ENCODE results near the gene PARVB. TPM values are rescaled to one million over a fixed set of nuclear protein-coding genes. Genes with fewer than 3 reads are reported as not detected.

Gene PARVB
- total and polyA plus RNA-seq, 5 donors from 2014 or later, result 3.7 to 20.6 (median 6.2) TPM

GRCh38 chr22:44030051-44030701 is 6.1 kb downstream of the PARVB start:
- no peak for ATAC-seq (ENCODE audit: low read depth in 2 of 2)
- Mint-ChIP-seq H3K4me1 (peaks cover 16 to 63% (median 38%) of the 10 kb centered on the region in 4 donors), H3K27ac (peak overlapping the region in 2 of 3 donors; percentile 90 to 92), H3K27me3 (no peaks in the 10 kb centered on the region), H3K4me3 (no peak overlapping the region), H3K9me3 (no peaks in the 10 kb centered on the region), H3K36me3 (no peaks in the 10 kb centered on the region)
- no peaks in the 10 kb centered on the region for H3K27me3 ChIP-seq (ENCODE audit: control insufficient read depth, insufficient read depth, low read length)
- no peak overlapping the region for H3K4me3 ChIP-seq (ENCODE audit: low read depth, low read length)
- peak overlapping the region; percentile 62 for H3K27ac ChIP-seq (ENCODE audit: insufficient read depth, low read length, poor library complexity, severe bottlenecking)
- H3K9me3 ChIP-seq (ENCODE audit: control insufficient read depth in 2 of 2, low read length in 2 of 2), result no peaks in the 10 kb centered on the region
- DNase-seq, result no peak
- peaks cover 45% of the 10 kb centered on the region for H3K4me1 ChIP-seq (ENCODE audit: control insufficient read depth, insufficient read depth, low read length, poor library complexity, severe bottlenecking)
- H3K36me3 ChIP-seq (ENCODE audit: control insufficient read depth, insufficient read depth, low read length), result no peaks in the 10 kb centered on the region

GRCh38 chr22:44030702-44031082 is 6.6 kb downstream of the PARVB start:
- H3K27ac ChIP-seq (ENCODE audit: insufficient read depth, low read length, poor library complexity, severe bottlenecking), result peak overlapping the region; percentile 62
- no peaks in the 10 kb centered on the region for H3K27me3 ChIP-seq (ENCODE audit: control insufficient read depth, insufficient read depth, low read length)
- Mint-ChIP-seq H3K27ac (peak overlapping the region; percentile 90 to 97 (median 92)), H3K27me3 (no peaks in the 10 kb centered on the region), H3K4me1 (peaks cover 13 to 57% (median 36%) of the 10 kb centered on the region in 4 donors), H3K36me3 (no peaks in the 10 kb centered on the region), H3K9me3 (peaks cover 0 to 1% (median 0%) of the 10 kb centered on the region in 7 donors), H3K4me3 (peak overlapping the region; percentile 20 to 86 (median 79))
- ATAC-seq (ENCODE audit: low read depth in 2 of 2) (no peak), DNase-seq (no peak)
- peaks cover 40% of the 10 kb centered on the region for H3K4me1 ChIP-seq (ENCODE audit: control insufficient read depth, insufficient read depth, low read length, poor library complexity, severe bottlenecking)
- no peaks in the 10 kb centered on the region for H3K9me3 ChIP-seq (ENCODE audit: control insufficient read depth in 2 of 2, low read length in 2 of 2)
- no peaks in the 10 kb centered on the region for H3K36me3 ChIP-seq (ENCODE audit: control insufficient read depth, insufficient read depth, low read length)
- peak overlapping the region; percentile 61 for H3K4me3 ChIP-seq (ENCODE audit: low read depth, low read length)

GRCh38 chr22:44031158-44031952 is 7.3 kb downstream of the PARVB start:
- no peaks in the 10 kb centered on the region for H3K36me3 ChIP-seq (ENCODE audit: control insufficient read depth, insufficient read depth, low read length)
- H3K9me3 Mint-ChIP-seq, result peaks cover 0 to 1% (median 0%) of the 10 kb centered on the region in 7 donors
- no peaks in the 10 kb centered on the region for H3K27me3 Mint-ChIP-seq
- H3K27me3 ChIP-seq (ENCODE audit: control insufficient read depth, insufficient read depth, low read length), result no peaks in the 10 kb centered on the region
- H3K4me3 ChIP-seq (ENCODE audit: low read depth, low read length), result peak overlapping the region; percentile 61
- ATAC-seq (ENCODE audit: low read depth in 2 of 2) (peak in 1 of 2 donors; percentile 44), DNase-seq (peak in 2 of 3 donors; percentile 15 to 68)
- H3K4me1 Mint-ChIP-seq, result peaks cover 13 to 51% (median 32%) of the 10 kb centered on the region in 4 donors
- H3K36me3 Mint-ChIP-seq, result no peaks in the 10 kb centered on the region
- peaks cover 33% of the 10 kb centered on the region for H3K4me1 ChIP-seq (ENCODE audit: control insufficient read depth, insufficient read depth, low read length, poor library complexity, severe bottlenecking)
- no peaks in the 10 kb centered on the region for H3K9me3 ChIP-seq (ENCODE audit: control insufficient read depth in 2 of 2, low read length in 2 of 2)
- H3K4me3 Mint-ChIP-seq, result peak overlapping the region; percentile 41 to 86 (median 79)
- peak overlapping the region; percentile 62 for H3K27ac ChIP-seq (ENCODE audit: insufficient read depth, low read length, poor library complexity, severe bottlenecking)
- peak overlapping the region; percentile 90 to 97 (median 92) for H3K27ac Mint-ChIP-seq

- Mint-ChIP-seq H3K4me1 (peaks cover 9 to 42% (median 28%) of the 10 kb centered on the region in 4 donors), H3K27me3 (no peaks in the 10 kb centered on the region), H3K9me3 (peaks cover 0 to 1% (median 0%) of the 10 kb centered on the region in 7 donors), H3K4me3 (peak overlapping the region in 2 of 4 donors; percentile 21 to 41), H3K36me3 (no peaks in the 10 kb centered on the region), H3K27ac (peak overlapping the region in 2 of 3 donors; percentile 90 to 92)
- Histone ChIP-seq H3K4me3 (ENCODE audit: low read depth, low read length) (peak overlapping the region; percentile 61), H3K27me3 (ENCODE audit: control insufficient read depth, insufficient read depth, low read length) (no peaks in the 10 kb centered on the region), H3K36me3 (ENCODE audit: control insufficient read depth, insufficient read depth, low read length) (no peaks in the 10 kb centered on the region), H3K9me3 (ENCODE audit: control insufficient read depth in 2 of 2, low read length in 2 of 2) (no peaks in the 10 kb centered on the region), H3K27ac (ENCODE audit: insufficient read depth, low read length, poor library complexity, severe bottlenecking) (no peak overlapping the region), H3K4me1 (ENCODE audit: control insufficient read depth, insufficient read depth, low read length, poor library complexity, severe bottlenecking) (peaks cover 25% of the 10 kb centered on the region)
- DNase-seq (no peak), ATAC-seq (ENCODE audit: low read depth in 2 of 2) (no peak)
Measured at GRCh38 chr22:44032126-44032730, 8.1 kb downstream of the PARVB start.

GRCh38 chr22:44033287-44033686 is 9.2 kb downstream of the PARVB start:
- Histone ChIP-seq H3K4me1 (ENCODE audit: control insufficient read depth, insufficient read depth, low read length, poor library complexity, severe bottlenecking) (peaks cover 21% of the 10 kb centered on the region), H3K4me3 (ENCODE audit: low read depth, low read length) (no peak overlapping the region), H3K36me3 (ENCODE audit: control insufficient read depth, insufficient read depth, low read length) (no peaks in the 10 kb centered on the region), H3K27me3 (ENCODE audit: control insufficient read depth, insufficient read depth, low read length) (no peaks in the 10 kb centered on the region), H3K27ac (ENCODE audit: insufficient read depth, low read length, poor library complexity, severe bottlenecking) (no peak overlapping the region), H3K9me3 (ENCODE audit: control insufficient read depth in 2 of 2, low read length in 2 of 2) (no peaks in the 10 kb centered on the region)
- H3K27ac Mint-ChIP-seq, result no peak overlapping the region
- no peaks in the 10 kb centered on the region for H3K27me3 Mint-ChIP-seq
- H3K4me3 Mint-ChIP-seq, result no peak overlapping the region
- H3K36me3 Mint-ChIP-seq, result no peaks in the 10 kb centered on the region
- peaks cover 0 to 1% (median 0%) of the 10 kb centered on the region in 7 donors for H3K9me3 Mint-ChIP-seq
- DNase-seq (no peak), ATAC-seq (ENCODE audit: low read depth in 2 of 2) (no peak)
- peaks cover 9 to 33% (median 22%) of the 10 kb centered on the region in 4 donors for H3K4me1 Mint-ChIP-seq

GRCh38 chr22:44033694-44034093 is 9.6 kb downstream of the PARVB start:
- Mint-ChIP-seq H3K4me1 (peaks cover 9 to 29% (median 19%) of the 10 kb centered on the region in 4 donors), H3K27me3 (no peaks in the 10 kb centered on the region), H3K4me3 (no peak overlapping the region), H3K9me3 (peaks cover 0 to 1% (median 0%) of the 10 kb centered on the region in 7 donors), H3K36me3 (no peaks in the 10 kb centered on the region), H3K27ac (no peak overlapping the region)
- no peaks in the 10 kb centered on the region for H3K36me3 ChIP-seq (ENCODE audit: control insufficient read depth, insufficient read depth, low read length)
- no peaks in the 10 kb centered on the region for H3K27me3 ChIP-seq (ENCODE audit: control insufficient read depth, insufficient read depth, low read length)
- H3K9me3 ChIP-seq (ENCODE audit: control insufficient read depth in 2 of 2, low read length in 2 of 2), result no peaks in the 10 kb centered on the region
- H3K4me1 ChIP-seq (ENCODE audit: control insufficient read depth, insufficient read depth, low read length, poor library complexity, severe bottlenecking), result peaks cover 21% of the 10 kb centered on the region
- H3K27ac ChIP-seq (ENCODE audit: insufficient read depth, low read length, poor library complexity, severe bottlenecking), result no peak overlapping the region
- DNase-seq (no peak), ATAC-seq (ENCODE audit: low read depth in 2 of 2) (no peak)
- H3K4me3 ChIP-seq (ENCODE audit: low read depth, low read length), result no peak overlapping the region

GRCh38 chr22:44037519-44038375 is 13.6 kb downstream of the PARVB start:
- DNase-seq (no peak), ATAC-seq (ENCODE audit: low read depth in 2 of 2) (no peak)
- Mint-ChIP-seq H3K27ac (no peak overlapping the region), H3K9me3 (peaks cover 0 to 1% (median 0%) of the 10 kb centered on the region in 7 donors), H3K4me3 (no peak overlapping the region), H3K36me3 (peaks cover under 1% of the 10 kb centered on the region), H3K4me1 (peaks cover 0 to 15% (median under 1%) of the 10 kb centered on the region in 4 donors), H3K27me3 (no peaks in the 10 kb centered on the region)
- H3K27me3 ChIP-seq (ENCODE audit: control insufficient read depth, insufficient read depth, low read length), result no peaks in the 10 kb centered on the region
- H3K9me3 ChIP-seq (ENCODE audit: control insufficient read depth in 2 of 2, low read length in 2 of 2), result no peaks in the 10 kb centered on the region
- no peak overlapping the region for H3K4me3 ChIP-seq (ENCODE audit: low read depth, low read length)
- H3K27ac ChIP-seq (ENCODE audit: insufficient read depth, low read length, poor library complexity, severe bottlenecking), result no peak overlapping the region
- no peaks in the 10 kb centered on the region for H3K4me1 ChIP-seq (ENCODE audit: control insufficient read depth, insufficient read depth, low read length, poor library complexity, severe bottlenecking)
- no peaks in the 10 kb centered on the region for H3K36me3 ChIP-seq (ENCODE audit: control insufficient read depth, insufficient read depth, low read length)

Data from CD4-positive, CD25-positive, alpha-beta regulatory T cell (primary cell).